ENCODE measurements around the gene LGSN.

GRCh38 chr6:63290492-63291058 is 29.2 kb downstream of the LGSN start:
- no peak for TF ChIP-seq MAX (IDR thresholded peaks at IDR 0.05)
- TF ChIP-seq POLR2AphosphoS2 (conservative IDR thresholded peaks at IDR 0.05; ENCODE audit: low read length), result no peak
- TF ChIP-seq EP300 (IDR thresholded peaks at IDR 0.05), result no peak
- no peak for TF ChIP-seq JUNB (IDR thresholded peaks at IDR 0.05)
